GM12865 (cell line): ENCODE data around the gene TSPAN9.
A peak's percentile ranks its signal among the peaks of the same experiment; 100 is the strongest.

Source experiments
- DNase-seq: peaks from one replicate; pipeline ENCODE4 v3.0.0; 2010; ENCODE audit warnings: low read depth
- H3K4me3 ChIP-seq: 2 replicates; pipeline ENCODE4 v1.5.1; 2011; ENCODE audit warnings: mild to moderate bottlenecking, low read depth, low read length, control low read depth
- CTCF ChIP-seq: IDR thresholded peaks from 2 replicates; pipeline ENCODE4 v1.5.1; 2011; ENCODE audit warnings: low read length, control low read depth, low read depth, inconsistent platforms; ENCODE audit not compliant: insufficient read depth; ENCODE audit errors: missing control alignments

TSPAN9 gene

GRCh38 chr12:3200814-3201233 is 123.6 kb downstream of the TSPAN9 start:
- DNase-seq: no peak
- no peak overlapping the region for H3K4me3 ChIP-seq
- TF ChIP-seq CTCF: no peak

GRCh38 chr12:3201339-3202051 is 124.3 kb downstream of the TSPAN9 start:
- DNase-seq: no peak
- H3K4me3 ChIP-seq: no peak overlapping the region
- TF ChIP-seq CTCF: no peak

GRCh38 chr12:3202096-3202495 is 124.9 kb downstream of the TSPAN9 start:
- no peak for TF ChIP-seq CTCF
- no peak overlapping the region for H3K4me3 ChIP-seq
- DNase-seq: no peak

GRCh38 chr12:3202734-3203446 is 125.7 kb downstream of the TSPAN9 start:
- TF ChIP-seq CTCF: peak; percentile 89
- DNase-seq: peak; percentile 39
- H3K4me3 ChIP-seq: no peak overlapping the region

GRCh38 chr12:3203713-3204112 is 126.5 kb downstream of the TSPAN9 start:
- no peak for TF ChIP-seq CTCF
- H3K4me3 ChIP-seq: no peak overlapping the region
- no peak for DNase-seq

GRCh38 chr12:3204143-3204542 is 127.0 kb downstream of the TSPAN9 start:
- no peak for TF ChIP-seq CTCF
- no peak for DNase-seq
- H3K4me3 ChIP-seq: no peak overlapping the region
